ENCODE results near the gene MAP3K7.

Gene MAP3K7

DNA sequence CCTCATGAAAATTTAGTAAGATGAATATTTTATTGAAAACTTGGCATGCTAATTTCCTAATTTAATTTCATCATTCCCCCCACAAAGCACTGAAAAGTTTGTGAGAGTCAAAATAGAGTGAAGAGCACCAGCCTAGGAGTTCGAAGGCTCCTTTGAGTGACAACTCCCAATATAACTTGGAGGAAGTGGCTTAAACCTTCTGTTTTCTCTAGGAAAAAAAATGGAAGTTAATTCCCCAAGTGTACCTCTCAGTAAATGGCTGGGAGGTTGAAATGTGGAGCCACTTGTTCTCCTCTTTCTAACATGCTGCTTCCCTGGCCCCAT, 107.3 kb downstream of the MAP3K7 start:
- DNase-seq: no peak

DNA sequence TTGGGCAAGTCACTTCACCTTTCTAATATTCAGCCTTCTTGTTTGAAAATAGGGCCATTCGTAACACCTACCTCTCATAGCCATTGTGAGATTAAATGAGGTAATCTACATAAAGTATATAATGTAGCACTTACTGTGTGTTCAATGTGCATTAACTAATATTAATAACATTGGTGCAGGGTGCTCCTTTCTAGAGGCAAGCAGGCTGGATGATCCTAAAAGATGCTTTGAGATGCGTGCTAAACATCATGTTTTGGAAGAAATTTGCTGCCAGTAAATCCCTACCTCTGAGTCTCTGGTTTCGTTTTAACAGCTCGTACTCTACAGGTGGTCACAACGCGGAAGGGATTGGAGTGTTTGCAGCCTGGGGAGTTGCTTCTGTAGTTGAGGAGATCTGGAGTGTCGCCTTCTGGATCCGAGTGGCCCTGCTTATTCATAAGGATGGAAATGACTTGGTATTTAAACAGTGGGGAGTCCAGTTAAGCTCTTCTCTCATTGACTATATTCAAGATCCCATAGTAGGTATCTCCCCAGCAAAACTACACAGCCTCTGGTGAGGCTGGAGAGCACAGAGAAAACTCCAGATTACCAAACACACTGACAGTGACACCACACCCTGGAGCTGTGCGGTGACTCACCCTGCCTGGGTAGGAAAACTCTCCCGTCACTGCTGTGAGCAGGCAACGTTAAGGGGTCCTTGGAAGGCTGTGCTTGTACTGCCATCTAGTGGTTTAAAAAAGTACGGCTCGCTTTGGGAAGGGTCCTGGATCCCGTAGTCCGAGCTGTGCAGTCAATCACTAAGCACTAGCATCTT, 107.9 kb downstream of the MAP3K7 start:
- DNase-seq: peak; percentile 83

DNA sequence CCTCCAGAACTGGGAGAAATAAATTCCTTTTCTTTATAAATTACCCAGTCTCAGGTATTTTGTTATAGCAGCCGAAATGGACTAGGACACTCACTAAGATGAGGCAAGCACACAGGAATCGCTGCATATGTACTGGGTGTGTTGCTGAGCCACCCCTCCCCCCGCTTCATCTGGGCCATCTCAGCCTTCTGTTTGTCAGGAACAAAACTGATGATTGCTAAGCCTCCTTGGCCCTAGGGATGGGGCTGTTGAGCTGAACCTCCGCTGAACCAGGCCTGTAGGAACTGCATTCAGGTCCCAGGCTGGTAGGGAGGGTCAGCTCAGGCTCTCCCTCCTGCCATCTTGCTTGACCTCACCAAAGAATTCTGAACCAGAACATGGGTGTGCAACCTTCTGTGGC, 108.6 kb downstream of the MAP3K7 start:
- DNase-seq: no peak

DNA sequence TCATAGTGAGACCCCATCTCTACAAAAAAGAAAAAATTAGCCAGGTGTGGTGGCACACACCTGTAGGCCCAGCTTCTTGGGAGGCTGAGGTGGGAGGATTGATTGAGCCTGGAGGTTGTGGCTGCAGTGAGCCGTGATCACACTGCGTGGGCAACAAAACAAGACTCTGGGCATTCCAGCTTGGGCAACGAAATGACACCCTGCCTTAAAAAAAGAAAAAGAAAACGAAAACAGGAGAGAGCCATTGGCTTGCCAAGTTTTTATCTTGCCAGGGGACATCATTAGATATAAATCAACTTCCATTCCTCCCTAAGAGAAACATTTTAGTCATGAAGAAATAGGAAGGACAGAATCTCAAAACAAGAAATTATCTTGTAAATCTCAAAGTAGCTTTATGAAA, 109.5 kb downstream of the MAP3K7 start:
- DNase-seq: no peak

- DNase-seq: peak; percentile 35
Observed at GRCh38 chr6:90472716-90473115, 114.2 kb downstream of the MAP3K7 start.

- DNase-seq: no peak
Observed at GRCh38 chr6:90471263-90471662, 115.6 kb downstream of the MAP3K7 start.

DNA sequence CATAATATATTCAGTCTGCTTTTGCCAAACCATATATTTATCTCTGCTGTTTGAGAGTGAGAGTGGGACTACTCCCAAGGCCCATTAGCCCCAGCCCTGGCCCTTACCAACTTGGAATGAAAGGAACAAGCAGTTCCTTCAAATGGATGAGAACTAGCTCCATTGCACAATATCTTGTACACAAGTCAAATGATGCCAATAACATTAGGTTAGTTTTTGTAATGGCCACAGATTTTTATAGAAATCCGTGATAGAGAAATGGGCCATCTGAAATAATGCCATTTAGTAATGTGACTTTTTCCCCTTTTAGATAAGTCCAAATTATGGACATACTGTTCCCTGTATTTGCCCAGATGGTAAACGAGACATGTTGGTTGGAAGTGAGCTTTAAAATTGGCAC, 117.0 kb downstream of the MAP3K7 start:
- no peak for DNase-seq

GRCh38 chr6:90468859-90469258, 118.0 kb downstream of the MAP3K7 start:
- DNase-seq: no peak

DNA sequence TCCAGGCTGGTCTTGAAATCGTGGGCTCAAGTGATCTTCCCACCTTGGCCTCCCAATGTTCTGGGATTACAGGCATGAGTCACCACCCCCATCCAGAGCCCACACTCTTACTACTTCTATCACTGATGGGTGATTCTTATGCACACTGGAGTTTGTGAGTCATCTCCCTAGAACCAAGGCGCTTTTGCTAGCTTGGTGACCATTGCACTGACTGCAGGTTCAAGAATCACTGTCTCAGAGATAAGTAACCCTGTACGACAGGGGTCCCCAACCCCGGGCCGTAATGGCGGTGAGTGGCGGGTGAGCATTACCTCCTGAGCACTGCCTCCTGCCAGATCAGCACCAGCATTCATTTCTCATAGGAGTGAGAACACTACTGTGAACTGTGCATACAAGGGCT, 118.8 kb downstream of the MAP3K7 start:
- DNase-seq: peak; percentile 43

DNA sequence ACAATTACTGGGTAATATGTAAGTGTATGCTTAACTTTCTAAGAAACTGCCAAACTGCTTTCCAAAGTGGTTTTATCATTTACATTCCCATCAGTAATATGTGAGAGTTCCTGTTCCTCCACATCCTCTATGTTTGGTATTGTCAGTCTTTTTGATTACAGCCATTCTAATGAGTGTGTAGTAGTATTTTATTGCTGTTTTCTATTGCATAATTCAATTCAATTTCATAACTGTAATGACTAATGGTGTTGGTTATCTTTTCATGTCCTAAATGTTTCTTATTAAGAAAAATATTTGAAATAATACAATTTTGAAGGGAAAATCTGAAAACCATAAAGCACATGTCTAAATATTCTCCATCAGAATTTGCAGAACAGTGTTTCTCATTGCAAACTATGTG, 119.3 kb downstream of the MAP3K7 start:
- DNase-seq: no peak

DNA sequence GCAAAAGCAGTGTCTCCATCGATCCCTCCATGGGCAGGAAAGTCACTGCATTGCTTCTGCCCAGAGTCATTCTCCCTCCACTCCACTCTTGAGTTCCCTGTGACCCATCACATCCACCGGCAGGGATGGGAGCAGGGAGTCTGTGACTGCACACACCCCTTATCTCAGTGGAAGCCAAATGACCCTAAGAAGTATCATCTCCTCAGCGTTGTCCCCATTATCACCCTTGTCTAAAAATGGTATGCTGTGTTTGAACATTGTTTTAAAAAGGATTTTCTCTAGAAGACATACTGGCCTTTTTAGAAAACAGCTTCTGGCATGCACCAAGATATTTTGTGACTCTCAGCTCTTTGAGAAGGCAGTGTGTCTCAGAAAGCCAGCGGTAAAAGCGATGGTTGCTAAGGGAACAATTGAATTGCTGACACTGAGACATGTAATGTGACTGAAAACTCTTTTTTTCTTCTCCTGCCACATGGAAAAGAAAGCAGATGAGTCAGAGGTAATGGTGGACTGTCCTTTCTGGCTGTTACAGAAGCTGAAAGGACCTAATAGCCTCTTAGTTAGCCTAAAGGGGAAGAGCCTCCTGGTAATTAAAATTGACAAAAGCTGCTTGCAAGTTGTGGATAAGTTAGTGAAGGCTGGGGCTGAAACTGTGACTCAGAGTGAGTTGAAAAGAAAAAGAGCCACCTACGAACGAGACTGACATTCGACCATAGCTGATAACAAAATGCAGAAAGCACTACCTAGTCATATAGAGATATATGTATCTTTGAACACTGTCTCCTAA, 120.5 kb downstream of the MAP3K7 start:
- DNase-seq: peak; percentile 42

DNA sequence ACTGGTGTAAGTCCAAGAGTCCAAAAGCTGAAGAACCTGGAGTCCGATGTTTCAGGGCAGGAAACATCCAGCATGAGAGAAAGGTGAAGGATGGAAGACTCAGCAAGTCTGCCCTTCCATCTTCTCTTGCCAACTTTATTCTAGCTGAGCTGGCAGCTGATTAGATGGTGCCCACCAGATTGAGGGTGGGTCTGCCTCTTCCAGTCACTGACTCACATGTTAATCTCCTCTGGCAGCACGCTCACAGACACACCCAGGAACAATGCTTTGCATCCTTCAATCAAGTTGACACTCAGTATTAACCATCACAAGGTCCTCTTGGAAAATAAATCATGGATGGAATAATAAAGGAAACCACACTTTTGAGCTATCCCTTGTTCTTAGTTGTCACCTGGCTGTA, 121.2 kb downstream of the MAP3K7 start:
- DNase-seq: no peak

- DNase-seq: no peak
Observed at GRCh38 chr6:90464507-90464906, 122.4 kb downstream of the MAP3K7 start.

- DNase-seq: no peak
Observed at GRCh38 chr6:90463874-90464273, 123.0 kb downstream of the MAP3K7 start.

Data from activated naive CD4-positive, alpha-beta T cell treated with Interleukin-2 at 50 U/mL for 16 hours (primary cell).